Activated naive CD4-positive, alpha-beta T cell treated with anti-CD3 and anti-CD28 coated beads, Interleukin-2, amount 10 ng/mL, durations not matched to agents 7 days and 5 days (primary cell): ENCODE measurements around the gene ANXA10.

ENCODE experiments used
- CTCF ChIA-PET: fragments of 350-600 bp; sonication (Branson Sonifier 250); formaldehyde crosslinking; loops from one replicate; lab custom pipeline; 2021; ENCODE audit warnings: antibody characterized with exemption; lab: Charles Lee
- DNase-seq: peaks from one replicate; pipeline ENCODE4 v3.0.0-alpha.2; 2020
- H3K27ac Mint-ChIP-seq: one replicate; pipeline ENCODE4 v1.8.0; 2021; ENCODE audit warnings: mild to moderate bottlenecking, moderate library complexity, mixed read lengths
- H3K27me3 Mint-ChIP-seq: one replicate; pipeline ENCODE4 v1.8.0; 2021; ENCODE audit warnings: mild to moderate bottlenecking, mixed read lengths
- H3K36me3 Mint-ChIP-seq: one replicate; pipeline ENCODE4 v1.8.0; 2021; ENCODE audit warnings: mixed read lengths
- H3K4me1 Mint-ChIP-seq: one replicate; pipeline ENCODE4 v1.8.0; 2021; ENCODE audit warnings: mixed read lengths
- H3K4me3 Mint-ChIP-seq: one replicate; pipeline ENCODE4 v1.8.0; 2021; ENCODE audit warnings: mild to moderate bottlenecking, moderate library complexity, mixed read lengths
- H3K9me3 Mint-ChIP-seq: one replicate; pipeline ENCODE4 v1.8.0; 2021; ENCODE audit warnings: mixed read lengths

ANXA10 gene

DNA sequence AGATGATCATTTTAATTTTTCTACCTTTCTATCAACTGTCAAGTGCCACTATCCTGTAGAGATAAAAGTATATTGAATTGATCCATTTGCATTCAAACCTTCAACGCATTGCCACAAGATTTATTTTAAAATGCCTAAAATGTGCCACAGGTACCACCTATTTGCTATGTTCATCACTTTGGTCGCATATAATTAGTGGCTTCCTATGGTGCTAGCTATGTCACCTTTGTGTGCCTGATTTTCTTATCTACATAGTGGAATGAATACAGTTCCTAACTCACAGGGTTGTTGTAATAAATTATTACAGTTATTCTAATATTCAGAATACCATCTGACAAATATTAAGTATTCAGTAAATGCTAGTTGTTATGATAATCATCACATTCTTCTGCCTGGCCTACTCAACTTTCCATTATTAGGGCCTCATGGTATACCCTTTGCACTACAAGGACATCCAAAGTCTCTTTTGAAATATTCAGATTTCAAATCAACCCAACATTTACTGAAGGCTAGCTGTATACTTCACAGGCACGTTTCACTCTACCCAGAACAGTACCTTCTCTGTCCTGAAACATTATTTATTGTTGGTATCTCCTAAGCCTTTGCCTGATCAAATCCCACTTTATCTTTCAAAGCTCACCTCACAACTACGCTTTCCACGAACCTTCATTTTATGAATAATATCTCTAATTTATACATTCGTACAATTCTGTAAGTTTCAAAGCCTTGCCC lies 62.4 kb downstream of the ANXA10 start:
- H3K27ac Mint-ChIP-seq, result no peak overlapping the region
- no peaks in the 10 kb centered on the region for H3K9me3 Mint-ChIP-seq
- H3K36me3 Mint-ChIP-seq, result no peaks in the 10 kb centered on the region
- DNase-seq, result no peak
- H3K4me3 Mint-ChIP-seq, result no peak overlapping the region
- H3K27me3 Mint-ChIP-seq, result peaks cover 5% of the 10 kb centered on the region
- H3K4me1 Mint-ChIP-seq, result peaks cover 3% of the 10 kb centered on the region
- CTCF ChIA-PET, result interaction anchor here (1.1 to 1.5 kb wide), 5 partner anchors 12 to 45 kb away, joined by 3 to 4 read pairs (median 4); no protein-coding TSS in a partner anchor

DNA sequence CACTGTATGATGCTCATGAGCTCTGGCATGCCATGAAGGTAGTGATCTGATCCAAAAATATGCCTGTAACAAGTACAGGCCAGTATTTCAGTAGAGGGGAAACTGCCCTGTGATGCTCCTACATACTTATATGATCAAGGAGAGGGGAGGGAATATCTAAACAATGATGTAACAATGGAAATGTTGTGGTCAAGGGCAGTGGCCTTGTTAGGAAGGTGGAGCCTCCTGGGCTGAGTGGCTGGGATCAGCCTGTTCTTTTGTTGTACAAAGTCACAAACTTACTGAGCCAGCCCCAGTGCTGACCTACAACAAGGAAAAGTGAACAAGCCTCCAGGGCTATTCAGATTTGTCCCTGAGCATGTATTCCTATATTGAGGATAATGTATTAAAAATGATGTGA lies 70.3 kb downstream of the ANXA10 start:
- no peak overlapping the region for H3K4me3 Mint-ChIP-seq
- DNase-seq, result no peak
- no peaks in the 10 kb centered on the region for H3K36me3 Mint-ChIP-seq
- no peaks in the 10 kb centered on the region for H3K27me3 Mint-ChIP-seq
- CTCF ChIA-PET, result no interaction called here
- H3K9me3 Mint-ChIP-seq, result peaks cover 3% of the 10 kb centered on the region
- H3K4me1 Mint-ChIP-seq, result no peaks in the 10 kb centered on the region
- no peak overlapping the region for H3K27ac Mint-ChIP-seq

DNA sequence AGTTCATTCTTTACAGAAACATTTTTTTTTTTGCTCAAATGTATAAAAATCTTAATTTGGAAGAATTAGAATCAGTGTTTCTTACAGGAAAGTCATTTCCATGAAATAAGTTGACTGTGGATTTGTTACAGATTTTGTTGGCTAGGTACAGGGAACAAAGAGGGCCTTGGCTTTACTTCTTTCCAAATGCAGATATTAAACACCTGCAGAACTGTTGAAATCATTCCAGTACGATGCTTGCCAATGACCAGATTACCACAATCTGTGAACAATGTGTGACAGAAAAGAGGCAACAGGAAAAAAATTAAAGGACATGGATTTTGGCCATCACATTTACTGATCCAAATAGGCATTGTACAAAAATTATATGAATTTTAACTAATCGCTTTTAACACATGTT lies 70.8 kb downstream of the ANXA10 start:
- CTCF ChIA-PET, result no interaction called here
- no peak for DNase-seq
- Mint-ChIP-seq H3K4me3 (no peak overlapping the region), H3K4me1 (no peaks in the 10 kb centered on the region), H3K36me3 (no peaks in the 10 kb centered on the region), H3K27ac (no peak overlapping the region), H3K9me3 (peaks cover 3% of the 10 kb centered on the region), H3K27me3 (no peaks in the 10 kb centered on the region)

DNA sequence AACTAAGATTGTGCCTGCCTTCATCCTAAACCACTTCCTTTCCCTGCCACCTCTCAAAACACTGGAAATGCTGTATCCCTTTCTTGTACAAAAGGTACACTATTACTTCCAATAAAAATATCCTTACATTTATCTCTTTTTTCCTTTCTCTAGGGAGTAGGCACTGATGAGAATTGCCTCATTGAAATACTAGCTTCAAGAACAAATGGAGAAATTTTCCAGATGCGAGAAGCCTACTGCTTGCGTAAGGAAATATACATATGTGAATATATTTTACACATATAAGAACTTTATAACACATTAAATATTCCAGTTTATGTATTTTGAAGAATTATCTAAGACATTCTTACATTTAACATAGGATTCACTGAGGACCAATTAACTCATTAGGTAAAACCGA lies 71.7 kb downstream of the ANXA10 start:
- Mint-ChIP-seq H3K27ac (no peak overlapping the region), H3K4me3 (no peak overlapping the region), H3K36me3 (no peaks in the 10 kb centered on the region), H3K9me3 (peaks cover 3% of the 10 kb centered on the region), H3K4me1 (no peaks in the 10 kb centered on the region), H3K27me3 (no peaks in the 10 kb centered on the region)
- no peak for DNase-seq
- CTCF ChIA-PET, result no interaction called here

DNA sequence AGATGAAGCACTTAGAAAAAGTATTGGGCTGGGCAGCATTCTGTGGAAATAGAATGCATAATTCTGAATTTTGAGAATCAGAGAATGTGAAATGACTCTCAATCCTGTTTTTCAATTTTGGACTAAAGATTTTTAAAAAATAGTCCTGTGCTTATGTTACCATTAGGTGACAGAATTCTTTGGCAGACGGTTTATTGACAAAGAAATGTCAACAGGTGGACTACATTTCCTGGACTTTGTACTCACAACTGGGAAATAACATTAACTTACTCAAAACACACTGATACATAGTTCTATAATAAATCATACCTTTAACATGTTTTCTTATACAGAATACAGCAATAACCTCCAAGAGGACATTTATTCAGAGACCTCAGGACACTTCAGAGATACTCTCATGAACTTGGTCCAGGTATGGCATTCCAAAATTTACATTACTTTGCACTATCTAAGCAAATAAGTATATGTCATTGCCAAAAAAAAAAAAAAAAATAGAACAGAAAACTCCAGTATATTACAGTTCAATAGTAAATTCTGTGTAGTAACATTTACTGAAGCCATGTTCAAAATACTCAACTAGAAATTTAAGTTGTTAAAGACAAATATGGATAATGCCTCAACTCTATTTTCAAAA lies 72.7 kb downstream of the ANXA10 start:
- Mint-ChIP-seq H3K27me3 (no peaks in the 10 kb centered on the region), H3K4me1 (no peaks in the 10 kb centered on the region), H3K9me3 (peaks cover 2% of the 10 kb centered on the region), H3K36me3 (no peaks in the 10 kb centered on the region), H3K27ac (no peak overlapping the region), H3K4me3 (no peak overlapping the region)
- no peak for DNase-seq
- CTCF ChIA-PET, result no interaction called here

DNA sequence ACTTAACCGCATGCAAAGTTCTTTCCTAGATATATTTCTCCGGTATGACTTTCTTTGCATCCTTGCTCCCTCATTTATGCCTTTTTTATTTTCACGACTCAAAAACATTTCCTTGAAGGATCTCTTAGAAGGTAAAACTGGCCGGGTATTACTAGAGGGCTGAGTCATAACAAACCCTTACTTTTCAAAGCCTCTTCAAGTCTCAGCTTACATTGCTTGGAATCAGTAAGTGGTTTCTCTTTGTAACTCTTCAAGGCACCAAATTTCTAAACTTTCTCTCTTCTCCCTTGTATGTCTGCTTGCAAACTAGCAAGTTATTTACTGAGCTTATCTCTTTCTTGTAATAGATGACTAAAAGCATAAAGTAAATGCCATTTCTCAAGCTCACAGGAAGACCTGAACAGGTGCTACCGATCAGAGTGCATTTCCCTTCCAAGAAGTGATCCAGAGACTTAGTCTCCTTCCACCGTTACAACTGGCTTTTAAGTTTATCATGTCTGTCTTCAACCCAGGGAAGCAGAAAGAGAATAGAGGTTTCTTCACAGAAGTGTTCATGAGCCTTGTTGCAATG lies 75.5 kb downstream of the ANXA10 start:
- H3K27ac Mint-ChIP-seq, result no peak overlapping the region
- H3K27me3 Mint-ChIP-seq, result no peaks in the 10 kb centered on the region
- no peaks in the 10 kb centered on the region for H3K9me3 Mint-ChIP-seq
- no peaks in the 10 kb centered on the region for H3K4me1 Mint-ChIP-seq
- CTCF ChIA-PET, result no interaction called here
- no peak for DNase-seq
- no peaks in the 10 kb centered on the region for H3K36me3 Mint-ChIP-seq
- H3K4me3 Mint-ChIP-seq, result no peak overlapping the region

DNA sequence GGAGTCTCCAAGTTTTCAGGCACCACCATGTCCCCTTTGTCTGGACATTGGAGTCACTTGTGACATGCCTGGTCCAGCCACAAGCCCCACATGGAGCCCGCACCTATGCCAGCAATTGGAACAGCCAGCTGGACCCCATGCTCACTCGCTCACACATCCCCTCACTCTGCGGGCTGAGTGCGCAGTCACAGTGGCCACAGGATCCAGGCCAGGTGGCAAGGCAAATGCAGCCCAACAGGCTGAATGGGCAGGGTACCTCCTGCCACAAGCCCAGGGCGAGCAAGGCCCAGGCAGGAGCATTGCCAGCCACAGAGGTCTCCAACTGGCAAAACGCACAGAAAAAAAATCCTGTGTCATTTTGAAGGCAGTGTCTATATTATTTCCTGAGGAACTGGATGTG lies 82.0 kb downstream of the ANXA10 start:
- H3K4me1 Mint-ChIP-seq, result no peaks in the 10 kb centered on the region
- no peaks in the 10 kb centered on the region for H3K9me3 Mint-ChIP-seq
- H3K4me3 Mint-ChIP-seq, result no peak overlapping the region
- CTCF ChIA-PET, result no interaction called here
- H3K27me3 Mint-ChIP-seq, result peaks cover 4% of the 10 kb centered on the region
- H3K36me3 Mint-ChIP-seq, result no peaks in the 10 kb centered on the region
- no peak for DNase-seq
- H3K27ac Mint-ChIP-seq, result no peak overlapping the region

DNA sequence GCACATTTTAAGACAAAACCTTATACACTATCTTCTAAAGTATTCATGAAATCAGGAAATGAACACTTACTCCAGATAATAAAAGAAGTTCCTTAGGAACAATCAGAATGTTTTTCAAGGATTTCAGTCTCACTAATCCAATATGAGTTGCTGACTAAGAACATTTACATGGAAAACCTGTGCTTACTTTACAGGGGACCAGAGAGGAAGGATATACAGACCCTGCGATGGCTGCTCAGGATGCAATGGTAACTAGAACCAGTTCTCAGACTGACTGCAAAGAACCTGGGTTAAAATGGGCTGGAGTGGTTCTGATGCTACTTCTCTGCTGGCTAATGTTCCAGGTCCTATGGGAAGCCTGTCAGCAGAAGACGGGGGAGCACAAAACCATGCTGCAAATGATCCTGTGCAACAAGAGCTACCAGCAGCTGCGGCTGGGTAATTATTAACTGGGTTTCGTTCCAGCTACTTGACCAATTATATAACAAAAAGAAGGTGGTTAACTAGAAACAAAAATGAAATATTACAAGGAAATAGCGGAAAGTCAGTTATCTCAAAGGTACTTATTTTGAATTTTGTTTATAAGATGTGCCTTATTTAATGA lies 85.3 kb downstream of the ANXA10 start:
- Mint-ChIP-seq H3K36me3 (no peaks in the 10 kb centered on the region), H3K4me1 (no peaks in the 10 kb centered on the region), H3K9me3 (no peaks in the 10 kb centered on the region), H3K27me3 (peaks cover 4% of the 10 kb centered on the region), H3K27ac (no peak overlapping the region), H3K4me3 (no peak overlapping the region)
- CTCF ChIA-PET, result no interaction called here
- DNase-seq, result no peak

DNA sequence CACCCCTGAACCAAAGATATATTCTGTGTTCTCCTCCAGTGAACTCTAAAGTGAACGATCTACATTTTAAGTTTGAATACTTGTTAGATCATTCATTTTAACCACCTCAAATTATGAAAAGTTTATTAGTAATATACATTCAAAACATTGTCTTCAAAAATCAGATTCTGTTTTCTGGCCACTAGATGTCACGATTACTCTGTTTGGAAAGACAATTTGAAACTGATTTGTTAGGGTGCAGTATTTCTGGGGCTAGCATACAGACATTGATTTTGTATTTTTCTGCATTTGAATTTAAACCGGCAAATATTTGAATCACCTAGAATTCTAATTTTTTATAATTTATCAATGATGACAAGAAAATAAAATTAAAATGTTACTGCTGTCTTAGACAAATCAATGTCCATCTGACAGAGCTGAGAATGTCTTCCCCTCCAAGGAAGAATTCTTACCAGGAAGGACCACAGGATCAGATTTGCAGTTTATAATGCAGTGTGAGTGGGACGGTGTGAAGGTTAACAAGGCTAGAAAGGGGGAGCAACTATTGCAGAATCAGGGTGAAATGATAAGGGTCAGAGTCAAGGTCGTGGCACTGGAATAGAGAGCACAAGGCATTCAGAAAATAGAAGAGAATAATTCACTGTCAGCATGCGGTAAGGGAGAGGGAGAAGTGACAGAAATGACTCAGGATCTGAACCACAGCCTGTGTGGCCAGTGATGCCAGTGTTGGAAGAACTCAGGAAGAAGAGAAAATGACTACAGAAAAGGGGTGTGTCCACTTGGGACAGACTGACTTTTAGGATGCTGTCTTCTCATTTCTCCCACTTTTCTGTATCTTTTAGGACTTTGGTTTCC lies 91.6 kb downstream of the ANXA10 start:
- Mint-ChIP-seq H3K27me3 (no peaks in the 10 kb centered on the region), H3K27ac (no peak overlapping the region), H3K36me3 (no peaks in the 10 kb centered on the region), H3K4me1 (peaks cover 4% of the 10 kb centered on the region), H3K9me3 (no peaks in the 10 kb centered on the region), H3K4me3 (no peak overlapping the region)
- DNase-seq, result no peak
- CTCF ChIA-PET, result interaction anchor here (0.8 to 2.7 kb wide), 2 partner anchors 401 to 737 kb away, joined by 4 to 7 read pairs; no protein-coding TSS in a partner anchor

DNA sequence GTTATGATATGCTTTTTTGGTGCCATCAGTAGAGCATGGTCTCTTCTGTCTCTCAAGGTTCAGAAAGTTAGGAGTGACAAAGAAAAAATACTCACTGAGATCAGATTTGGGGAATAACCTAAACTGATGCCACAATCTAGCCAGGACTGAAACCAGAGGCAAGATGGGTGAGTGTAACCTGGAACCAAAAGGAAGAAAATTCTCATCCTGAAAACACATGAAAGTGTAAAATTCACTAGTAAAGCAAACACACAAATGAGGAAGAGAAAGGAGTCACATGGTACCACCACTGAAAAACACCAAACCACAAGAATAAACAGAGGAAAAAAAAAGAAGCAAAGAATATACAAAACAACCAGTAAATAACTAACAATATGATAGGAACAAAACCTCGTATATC lies 96.4 kb downstream of the ANXA10 start:
- Mint-ChIP-seq H3K4me1 (peaks cover 4% of the 10 kb centered on the region), H3K9me3 (no peaks in the 10 kb centered on the region), H3K27me3 (no peaks in the 10 kb centered on the region), H3K27ac (no peak overlapping the region), H3K4me3 (no peak overlapping the region), H3K36me3 (no peaks in the 10 kb centered on the region)
- DNase-seq, result no peak
- CTCF ChIA-PET, result no interaction called here

DNA sequence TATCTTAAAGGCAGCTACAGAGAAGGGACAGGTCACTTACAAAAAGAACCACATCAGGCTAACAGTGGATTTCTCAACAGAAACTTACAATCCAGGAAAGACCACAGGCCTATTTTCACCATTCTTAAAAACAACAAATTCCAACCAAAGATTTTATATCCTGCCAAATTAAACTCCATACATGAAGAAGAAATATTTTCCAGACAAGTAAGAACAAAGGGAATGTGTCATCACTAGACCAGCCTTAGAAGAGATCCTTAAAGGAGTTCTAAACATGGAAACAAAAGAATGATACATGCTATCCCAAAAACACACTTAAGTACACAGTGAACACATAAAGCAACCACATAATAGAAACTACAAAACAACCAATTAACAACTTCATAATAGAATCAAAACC lies 105.6 kb downstream of the ANXA10 start:
- Mint-ChIP-seq H3K4me1 (peaks cover 10% of the 10 kb centered on the region), H3K36me3 (no peaks in the 10 kb centered on the region), H3K4me3 (no peak overlapping the region), H3K9me3 (peaks cover 10% of the 10 kb centered on the region), H3K27me3 (no peaks in the 10 kb centered on the region), H3K27ac (peak overlapping the region; percentile 56)
- CTCF ChIA-PET, result interaction anchor here (0.6 kb wide), 1 partner anchor 352 kb away, joined by 3 read pairs; no protein-coding TSS in a partner anchor
- DNase-seq, result no peak

DNA sequence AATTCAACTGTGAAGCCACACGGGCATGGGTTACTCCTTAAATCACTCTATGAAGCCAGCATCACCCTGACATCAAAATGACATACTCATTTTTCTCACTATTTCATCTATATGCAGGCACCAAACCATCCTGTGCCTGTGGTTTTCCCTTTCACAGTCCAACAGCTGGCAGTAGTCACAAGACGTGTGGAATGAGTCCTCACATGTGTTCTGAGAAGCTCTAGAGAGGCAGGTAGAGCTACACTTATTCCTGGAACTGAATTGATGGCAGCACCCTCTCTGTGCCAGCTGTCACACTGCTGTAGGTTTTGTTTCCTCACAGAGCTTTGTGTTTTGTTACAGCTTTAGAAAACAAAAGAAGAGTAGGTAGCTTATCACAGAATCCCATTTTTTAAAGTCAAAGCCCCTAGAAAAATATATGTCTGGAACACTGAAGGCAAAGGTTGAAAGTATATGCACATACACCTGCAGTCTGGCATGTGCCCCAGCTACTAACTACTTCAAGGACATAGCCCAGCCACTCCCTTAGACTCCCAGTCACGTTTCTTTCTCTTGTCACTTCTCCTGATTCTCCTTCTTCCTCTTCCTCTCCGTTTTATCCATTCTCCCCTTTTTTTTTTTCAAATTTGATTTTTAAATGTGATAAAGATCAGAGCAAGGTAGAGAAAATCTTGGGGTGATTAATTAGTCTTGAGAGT lies 107.1 kb downstream of the ANXA10 start:
- peak; percentile 22 for DNase-seq
- Mint-ChIP-seq H3K9me3 (peaks cover 20% of the 10 kb centered on the region), H3K4me3 (no peak overlapping the region), H3K36me3 (peaks cover 1% of the 10 kb centered on the region), H3K27me3 (no peaks in the 10 kb centered on the region), H3K4me1 (peaks cover 10% of the 10 kb centered on the region), H3K27ac (no peak overlapping the region)
- CTCF ChIA-PET, result no interaction called here

DNA sequence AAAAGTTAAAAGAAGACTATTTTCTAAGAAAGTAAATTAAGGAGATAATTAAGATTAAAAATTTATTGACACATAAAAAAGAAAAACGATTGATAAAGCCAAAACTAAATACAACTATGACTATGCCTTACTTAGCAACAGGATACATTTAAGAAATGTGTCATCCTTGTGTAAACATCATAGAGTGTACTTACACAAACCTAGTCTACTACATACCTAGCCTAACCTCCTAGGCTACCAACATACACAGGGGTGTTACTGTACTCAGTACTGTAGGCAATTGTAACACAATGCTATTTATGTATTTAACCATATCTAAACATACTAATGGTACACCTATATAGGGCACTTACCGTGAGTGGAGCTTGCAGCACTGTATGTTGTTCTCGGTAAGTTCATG lies 108.3 kb downstream of the ANXA10 start:
- no peak for DNase-seq
- no peaks in the 10 kb centered on the region for H3K27me3 Mint-ChIP-seq
- H3K4me3 Mint-ChIP-seq, result no peak overlapping the region
- peaks cover 25% of the 10 kb centered on the region for H3K9me3 Mint-ChIP-seq
- peaks cover 2% of the 10 kb centered on the region for H3K36me3 Mint-ChIP-seq
- H3K4me1 Mint-ChIP-seq, result peaks cover 10% of the 10 kb centered on the region
- CTCF ChIA-PET, result no interaction called here
- H3K27ac Mint-ChIP-seq, result no peak overlapping the region
